C1 segment of cervical spinal cord (tissue), 14 donors: ENCODE data around the gene CYTH4.
A peak's percentile ranks its signal among the peaks of the same experiment; 100 is the strongest.
"Not testable (repeated sequence)": the region's sequence is repeated elsewhere in the genome, so short reads cannot be mapped to it uniquely, and the experiment has no call there.

ENCODE experiments used
- DNase-seq, 14 donors: peaks; one replicate each; lab custom pipeline; 2025; lab: John Stamatoyannopoulos, UW

CYTH4 gene

GRCh38 chr22:37328538-37329237, 46.4 kb downstream of the CYTH4 start:
- DNase-seq: not testable (repeated sequence)

GRCh38 chr22:37329238-37330140, 47.2 kb downstream of the CYTH4 start:
- no peak for DNase-seq

GRCh38 chr22:37330200-37331033, 48.1 kb downstream of the CYTH4 start:
- peak in 1 of 14 donors; percentile 17 for DNase-seq

DNA sequence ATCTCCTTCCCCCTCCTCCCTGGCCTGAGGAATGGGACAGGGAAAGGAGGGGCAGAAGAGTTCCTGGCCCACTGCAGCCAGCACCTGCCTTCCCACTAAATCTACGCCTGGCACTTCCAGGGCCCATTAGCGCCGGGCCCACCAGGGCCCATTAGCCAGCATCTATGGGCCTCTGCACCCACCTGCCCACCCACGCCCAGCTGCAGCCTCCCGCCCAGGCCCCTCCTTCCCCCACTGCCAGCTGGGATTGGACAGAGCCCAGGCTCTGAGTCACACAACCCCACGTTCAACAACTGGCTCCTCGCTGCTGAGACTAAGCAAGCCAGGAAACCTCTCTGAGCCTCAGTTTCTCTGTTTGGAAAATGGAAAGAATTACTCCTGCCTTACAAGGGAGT, 48.7 kb downstream of the CYTH4 start:
- DNase-seq: no peak

GRCh38 chr22:37331856-37332536, 49.7 kb downstream of the CYTH4 start:
- DNase-seq: no peak

DNA sequence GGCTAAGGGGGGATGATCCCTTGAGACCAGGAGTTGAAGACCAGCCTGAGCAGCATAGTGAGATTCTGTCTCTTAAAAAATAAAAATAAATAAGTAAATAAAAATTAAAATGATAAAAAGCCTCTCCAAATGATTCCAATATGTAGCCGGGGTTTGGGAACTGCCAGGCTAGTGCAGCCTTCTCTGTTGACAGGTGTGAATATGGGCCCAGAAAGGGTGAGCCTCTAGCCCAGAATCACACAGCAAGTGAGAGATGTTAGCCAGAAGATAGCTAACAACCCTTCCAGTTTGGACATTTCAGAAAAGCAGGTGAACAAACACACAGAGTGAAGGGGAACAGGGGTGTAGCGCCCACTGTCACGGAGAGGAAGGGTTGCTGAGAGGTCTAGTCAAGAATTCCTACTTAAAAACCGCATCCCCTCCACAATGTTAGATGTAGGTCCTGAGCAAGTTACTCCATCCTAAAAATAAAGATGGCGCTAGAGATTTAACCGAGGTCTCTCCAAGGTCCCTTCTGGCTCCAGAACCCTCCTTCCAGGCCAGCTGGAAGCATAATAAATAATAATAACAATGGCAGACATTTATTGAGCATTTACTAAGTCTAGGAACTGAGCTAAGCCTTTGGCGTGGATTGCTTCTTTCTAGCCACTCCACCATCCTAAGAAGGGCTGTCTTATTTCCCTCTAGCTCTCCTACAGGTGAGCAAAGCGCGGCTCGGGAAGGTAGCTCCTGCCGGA, 51.6 kb downstream of the CYTH4 start:
- no peak for DNase-seq

- DNase-seq: no peak
These were observed 52.2 kb downstream of the CYTH4 start for GRCh38 chr22:37334461-37334858.

- no peak for DNase-seq
These were observed 52.8 kb downstream of the CYTH4 start for GRCh38 chr22:37334859-37335805.

- no peak for DNase-seq
These were observed 53.5 kb downstream of the CYTH4 start for GRCh38 chr22:37335806-37336199.

DNA sequence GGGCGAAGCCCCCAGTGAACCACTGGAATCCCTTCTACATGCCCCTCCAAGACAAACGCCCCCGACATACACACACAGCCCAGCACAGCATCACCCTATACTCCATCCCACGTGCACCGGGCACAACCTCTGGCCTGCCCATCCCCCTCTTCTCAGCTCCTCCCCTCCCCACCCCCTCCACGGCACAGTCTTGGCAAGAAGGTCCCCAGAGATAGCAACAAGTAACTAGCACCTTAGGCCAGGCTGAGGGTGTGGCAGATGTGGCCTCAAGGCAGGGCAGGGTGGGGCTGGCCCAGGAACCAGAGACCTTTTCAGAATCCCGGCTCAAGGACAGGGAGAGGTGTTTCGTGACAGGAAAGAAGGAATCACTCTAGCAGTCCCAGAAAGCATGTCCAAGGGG, 54.3 kb downstream of the CYTH4 start:
- DNase-seq: no peak

- DNase-seq: no peak
These were observed 55.1 kb downstream of the CYTH4 start for GRCh38 chr22:37337204-37337943.

- no peak for DNase-seq
These were observed 56.4 kb downstream of the CYTH4 start for GRCh38 chr22:37338539-37339246.

GRCh38 chr22:37340331-37341262, 58.3 kb downstream of the CYTH4 start:
- peak in 2 of 14 donors; percentile 20 to 80 for DNase-seq

DNA sequence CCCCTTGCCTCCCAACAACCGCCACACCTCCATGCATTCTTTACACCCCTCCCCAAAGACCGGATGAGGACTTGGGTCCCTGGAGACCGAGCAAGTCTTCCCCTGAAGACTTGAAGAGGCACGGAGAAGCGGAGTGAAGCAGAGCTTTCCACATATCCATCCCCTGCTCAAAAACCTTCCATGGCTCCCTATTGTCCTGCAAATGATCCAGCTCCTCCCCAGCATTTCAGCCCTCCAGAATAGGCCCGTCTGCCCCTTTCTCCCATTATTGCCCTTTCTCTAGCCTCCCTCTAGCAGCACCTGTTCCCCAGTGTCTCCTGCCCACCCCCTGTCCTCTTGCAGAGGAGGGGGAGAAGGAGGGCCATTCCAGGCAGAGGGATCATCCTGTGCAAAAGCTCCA, 59.8 kb downstream of the CYTH4 start:
- no peak for DNase-seq

GRCh38 chr22:37343348-37343747, 61.0 kb downstream of the CYTH4 start:
- no peak for DNase-seq

DNA sequence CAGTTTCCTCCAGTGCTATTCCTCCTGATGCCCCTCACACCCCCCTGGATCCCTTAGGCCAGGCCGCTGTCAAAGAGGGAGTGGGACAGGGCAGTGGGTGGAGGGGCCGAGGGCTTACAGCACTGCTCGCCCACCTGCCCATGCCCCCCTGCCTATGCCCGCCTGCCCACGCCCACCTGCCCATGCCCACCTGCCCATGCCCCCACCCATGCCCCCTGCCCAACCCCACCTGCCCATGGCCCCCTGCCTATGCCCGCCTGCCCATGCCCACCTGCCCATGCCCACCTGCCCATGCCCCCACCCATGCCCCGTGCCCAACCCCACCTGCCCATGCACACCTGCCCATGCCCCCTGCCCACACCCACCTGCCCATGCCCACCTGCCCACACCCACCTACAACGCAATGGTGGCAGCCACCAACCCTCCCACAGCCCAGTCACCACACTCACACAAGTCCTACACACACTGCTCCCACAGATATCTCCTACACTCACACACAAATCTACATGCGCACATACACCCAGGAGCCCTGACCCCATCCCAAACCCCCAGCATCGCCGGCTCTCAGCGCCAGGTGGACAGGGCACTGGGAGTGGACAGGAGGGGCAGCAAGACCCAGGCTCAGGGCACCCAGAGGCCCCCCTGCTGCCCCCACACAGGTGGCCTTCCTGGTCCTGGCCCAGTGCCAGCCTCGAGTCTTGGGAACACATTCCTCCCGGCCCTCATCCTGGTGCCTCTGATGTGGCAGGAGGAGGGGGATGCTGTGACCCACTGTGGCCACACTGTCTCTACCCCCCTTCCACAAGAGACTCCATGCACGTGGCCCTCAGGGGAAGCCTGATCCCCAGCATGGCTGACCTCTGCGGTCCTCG, 61.8 kb downstream of the CYTH4 start:
- no peak for DNase-seq
